Left kidney (tissue), 2 donors: ENCODE results near the gene SIK2. TPM values are rescaled to one million over a fixed set of nuclear protein-coding genes. Genes with fewer than 3 reads are reported as not detected.
"Not testable (repeated sequence)": the region's sequence is repeated elsewhere in the genome, so short reads cannot be mapped to it uniquely, and the experiment has no call there.

Experiments used
- DNase-seq: peaks from one replicate; pipeline ENCODE4 v3.0.0-alpha.2; 2013
- polyA plus RNA-seq: library from polyadenylated mRNA; unstranded; fragments of 120-200 nt; gene quantifications from one replicate; pipeline ENCODE4 v1.2.1, GENCODE V29; 2013; ENCODE audit not compliant: insufficient read length

Gene SIK2
- polyA plus RNA-seq, 1 donor: 23.4 TPM

DNA sequence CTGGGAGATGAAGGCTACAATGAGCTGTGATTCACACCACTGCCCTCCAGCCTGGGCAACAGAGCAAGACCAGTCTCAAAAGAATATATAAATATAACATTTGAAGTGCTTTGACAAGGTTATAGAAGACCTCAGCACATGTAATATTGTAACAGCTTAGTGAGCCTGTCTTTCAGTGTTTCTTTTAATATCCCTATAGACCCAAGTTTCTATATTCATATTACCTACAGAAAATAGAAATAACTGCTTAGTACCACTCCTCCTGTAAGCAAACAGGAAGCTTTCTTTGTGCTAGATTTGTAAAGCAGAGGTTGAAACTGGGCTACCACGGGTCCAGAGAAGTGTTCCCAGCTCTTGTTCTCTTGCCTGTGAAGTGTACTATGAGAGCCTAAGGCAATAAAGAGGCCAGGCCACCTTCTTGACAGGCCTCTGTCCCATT, 95.7 kb downstream of the SIK2 start:
- no peak for DNase-seq

DNA sequence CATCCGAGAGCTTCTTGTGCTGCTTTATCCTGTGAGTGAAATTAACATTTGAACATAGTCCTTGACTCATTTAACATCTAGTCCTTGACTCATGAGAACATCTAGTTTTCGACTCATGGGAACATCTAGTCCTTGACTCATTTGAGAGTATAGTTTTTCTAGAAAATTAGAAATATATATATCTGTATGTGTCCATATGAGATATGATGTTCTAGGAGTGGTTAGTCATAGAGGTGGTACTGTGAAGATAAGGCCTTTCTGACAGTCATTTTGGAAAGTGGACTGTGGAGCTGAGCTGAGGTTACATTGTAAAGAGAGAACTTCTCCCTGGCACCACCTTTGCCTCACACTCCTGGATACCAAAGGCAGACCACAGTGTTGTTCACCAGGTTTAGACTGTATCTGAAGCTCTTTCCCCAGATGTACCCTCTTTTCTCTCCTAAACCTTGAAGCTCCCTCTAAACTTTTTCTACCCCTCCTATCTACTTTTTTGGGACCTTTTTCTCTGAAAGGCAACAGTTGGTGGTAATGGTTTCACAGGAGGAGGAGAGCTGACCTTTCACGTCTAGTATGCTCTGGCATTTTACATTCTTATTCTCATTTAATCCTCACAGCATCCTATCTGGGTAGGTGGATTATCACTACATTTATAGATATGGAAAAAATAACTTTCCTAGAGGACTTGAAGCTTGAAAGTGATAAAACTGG, 96.8 kb downstream of the SIK2 start:
- DNase-seq: no peak

DNA sequence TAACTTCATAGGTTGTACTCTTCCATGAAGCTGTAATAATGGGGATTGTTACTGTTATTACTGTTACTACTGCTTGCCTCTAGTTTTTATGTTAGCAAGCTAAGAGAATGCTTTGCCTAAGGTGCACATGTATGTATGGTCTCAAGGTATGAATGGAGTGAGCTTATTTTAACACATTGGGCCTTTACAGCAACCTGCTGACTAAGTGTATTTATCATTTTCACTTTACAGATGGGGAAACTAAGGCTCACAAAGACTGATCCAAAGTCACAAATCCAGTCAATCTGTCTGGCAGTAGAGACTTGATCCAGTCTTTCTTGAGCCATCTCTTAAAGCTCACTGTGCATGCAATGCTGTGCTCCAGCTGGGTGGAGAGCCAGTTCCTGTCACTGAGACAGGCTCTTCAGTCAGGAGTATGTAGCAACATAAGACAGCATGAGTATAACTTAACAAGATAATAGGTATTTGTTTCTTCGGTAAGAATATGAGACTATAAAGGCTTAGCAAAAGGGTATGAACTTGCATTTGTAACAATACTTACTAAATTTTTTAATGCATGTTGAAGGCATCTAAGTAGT, 97.4 kb downstream of the SIK2 start:
- DNase-seq: no peak

DNA sequence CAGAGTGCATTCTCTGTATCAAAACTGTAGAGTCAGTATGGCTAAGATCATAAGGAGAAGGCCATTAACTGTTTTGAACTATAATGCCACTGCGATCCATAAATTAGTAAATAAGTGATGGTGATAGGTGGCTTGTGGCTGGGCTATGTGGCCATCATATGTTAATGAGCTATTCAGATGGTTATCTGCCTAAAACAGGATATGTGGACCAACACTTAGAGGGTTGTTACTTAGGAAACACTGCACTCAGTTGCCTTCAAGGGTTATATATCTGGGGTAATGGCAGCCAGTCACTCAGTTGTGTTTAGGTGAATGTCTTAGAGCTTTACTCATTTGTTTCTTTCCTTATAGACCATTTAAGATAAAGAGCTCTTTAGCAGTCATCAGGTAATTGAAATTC, 97.9 kb downstream of the SIK2 start:
- no peak for DNase-seq

DNA sequence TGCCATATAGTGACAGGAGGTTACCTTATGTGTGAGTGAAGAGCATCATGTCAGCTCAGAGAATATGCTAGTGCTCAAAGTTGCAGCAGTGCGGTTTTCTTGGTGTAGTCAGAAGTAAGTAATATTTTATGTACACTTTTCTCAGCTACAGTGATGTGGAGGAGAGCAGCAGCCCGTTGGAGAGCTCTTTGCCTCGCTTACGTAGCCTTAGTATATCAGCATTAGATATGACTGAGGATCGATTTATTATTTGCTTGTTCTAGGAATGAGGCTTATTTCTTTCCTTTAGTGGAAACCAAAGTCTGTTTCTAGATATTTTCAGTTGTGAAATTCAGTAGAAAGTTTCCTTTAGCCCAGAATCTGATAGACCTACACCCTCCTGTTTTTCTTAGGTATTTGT, 100.4 kb downstream of the SIK2 start:
- DNase-seq: no peak

DNA sequence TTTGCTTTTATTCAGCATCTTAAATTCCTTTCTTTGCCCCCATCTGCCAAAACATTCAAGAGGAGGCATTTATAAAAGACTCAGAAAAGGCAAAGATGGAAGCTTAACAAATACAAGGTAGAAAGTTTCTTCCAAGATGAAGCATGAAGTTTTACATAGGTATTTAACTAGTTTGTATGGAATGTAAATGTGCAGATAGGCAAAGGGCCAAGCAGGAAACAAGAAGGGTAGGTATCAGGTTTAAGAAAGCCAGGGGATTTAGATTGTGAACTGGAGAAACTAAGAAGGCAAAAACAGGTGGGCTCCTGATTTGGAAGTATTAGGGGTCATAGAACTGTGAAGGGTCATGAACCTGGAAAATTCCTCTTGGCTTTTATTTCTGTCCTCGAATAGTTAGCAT, 101.3 kb downstream of the SIK2 start:
- DNase-seq: no peak

DNA sequence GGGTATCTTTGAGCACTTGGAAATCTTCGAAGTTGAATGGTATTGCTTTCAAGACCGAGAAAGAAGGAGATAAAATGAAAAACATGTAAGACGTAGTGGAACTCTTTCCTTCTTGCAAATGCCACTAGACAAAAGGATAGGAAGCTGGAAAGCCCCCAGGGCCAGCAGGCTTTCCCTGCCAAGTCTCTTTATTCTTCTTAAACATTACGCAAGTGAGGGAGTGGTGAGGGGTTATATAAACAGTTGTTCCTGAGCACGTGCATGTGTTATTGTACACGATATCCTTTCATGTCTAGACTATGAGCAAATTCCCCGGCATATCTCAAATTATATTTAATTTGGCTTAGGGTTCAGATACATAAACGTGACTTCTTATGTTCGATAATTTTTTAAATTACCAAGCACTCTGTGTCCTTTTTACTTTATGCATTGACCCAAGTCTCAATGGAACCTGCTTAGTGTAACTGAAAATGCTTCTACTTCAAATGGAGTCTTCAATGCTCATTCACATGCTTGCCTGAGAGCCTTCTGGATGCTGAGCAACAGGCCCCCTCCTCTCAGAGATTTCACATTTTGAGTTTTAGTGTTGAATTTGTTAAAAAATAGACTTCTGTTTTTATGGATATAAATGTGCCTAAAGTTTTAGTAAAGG, 104.9 kb downstream of the SIK2 start:
- DNase-seq: no peak

DNA sequence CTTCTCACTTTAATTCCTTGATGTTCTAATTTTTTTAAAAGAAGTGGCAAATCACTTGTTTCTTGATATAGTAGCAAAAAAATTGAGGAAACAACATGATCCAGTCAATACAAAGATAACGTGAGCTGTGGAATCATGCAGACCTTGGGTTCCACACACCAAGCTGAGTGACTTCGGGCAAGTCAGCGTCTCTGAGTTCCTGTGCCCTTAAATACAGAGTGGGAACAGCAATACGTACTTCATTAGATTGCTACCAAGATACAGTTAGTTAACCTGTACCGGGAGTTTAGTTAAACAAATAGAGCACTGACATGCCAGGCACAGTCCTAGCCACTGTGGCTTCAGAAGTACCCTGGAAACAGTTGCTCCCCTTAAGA, 105.4 kb downstream of the SIK2 start:
- DNase-seq: no peak

DNA sequence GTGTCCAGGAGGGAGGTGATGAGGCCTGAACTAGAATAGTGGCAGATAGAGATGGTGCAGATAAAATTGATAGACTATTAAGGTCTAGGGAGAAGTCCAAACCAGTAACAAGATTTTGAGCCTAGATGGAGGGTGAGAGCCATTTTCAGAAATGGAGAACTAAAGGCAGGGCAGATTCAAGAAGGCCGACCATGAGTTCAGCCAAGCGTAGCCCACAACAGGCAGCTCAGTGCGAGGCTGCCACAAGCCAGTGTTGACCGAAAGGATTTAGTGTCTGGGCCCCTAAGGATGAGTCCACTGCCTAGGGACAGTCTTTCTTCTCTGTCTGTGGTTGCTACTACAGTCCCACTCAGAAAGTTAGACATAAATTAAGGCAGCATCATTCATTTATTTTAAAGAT, 112.3 kb downstream of the SIK2 start:
- DNase-seq: no peak

DNA sequence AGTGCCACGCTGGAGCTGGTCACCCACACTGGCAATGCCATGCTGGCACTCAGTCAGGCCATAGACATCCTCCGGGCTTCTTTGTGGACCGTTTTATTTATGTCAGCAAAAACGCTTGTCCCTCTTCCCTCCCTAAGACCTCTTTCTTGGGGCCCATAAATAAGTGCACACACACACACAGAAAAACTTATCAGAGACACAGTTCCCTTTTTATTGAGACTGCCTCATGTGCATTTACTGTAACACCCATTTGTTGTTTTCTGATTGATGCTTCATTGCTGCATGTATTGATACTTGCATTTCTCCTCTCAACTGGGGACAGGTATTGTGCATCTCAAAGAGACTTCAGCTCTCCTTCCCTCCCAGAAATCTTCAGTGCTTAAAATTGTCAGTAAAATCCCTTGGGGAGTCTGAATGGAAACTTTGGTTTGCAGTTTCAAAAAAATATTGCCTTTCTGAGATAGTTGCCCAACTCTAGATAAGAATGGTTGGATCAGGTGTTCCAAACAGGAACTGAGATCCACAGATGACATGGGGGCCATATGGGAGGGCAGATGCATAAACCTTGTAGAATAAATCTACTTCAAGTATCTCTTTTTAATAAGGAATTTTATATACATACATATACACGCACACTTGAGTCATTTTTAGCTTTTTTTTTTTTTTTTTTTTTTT, 113.0 kb downstream of the SIK2 start:
- no peak for DNase-seq

DNA sequence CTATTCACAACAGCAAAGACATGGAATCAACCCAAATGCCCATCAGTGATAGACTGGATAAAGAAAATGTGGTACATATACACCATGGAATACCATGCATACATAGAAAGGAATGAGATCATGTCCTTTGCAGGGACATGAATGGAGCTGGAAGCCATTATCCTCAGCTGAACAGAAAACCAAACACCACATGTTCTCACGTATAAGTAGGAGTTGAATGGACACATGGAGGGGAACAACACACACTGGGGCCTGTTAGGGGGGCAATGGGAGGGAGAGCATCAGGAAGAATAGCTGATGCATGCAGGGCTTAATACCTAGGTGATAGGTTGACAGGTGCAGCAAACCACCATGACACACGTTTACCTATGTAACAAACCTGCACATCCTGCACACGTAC, 115.4 kb downstream of the SIK2 start:
- DNase-seq: not testable (repeated sequence)

DNA sequence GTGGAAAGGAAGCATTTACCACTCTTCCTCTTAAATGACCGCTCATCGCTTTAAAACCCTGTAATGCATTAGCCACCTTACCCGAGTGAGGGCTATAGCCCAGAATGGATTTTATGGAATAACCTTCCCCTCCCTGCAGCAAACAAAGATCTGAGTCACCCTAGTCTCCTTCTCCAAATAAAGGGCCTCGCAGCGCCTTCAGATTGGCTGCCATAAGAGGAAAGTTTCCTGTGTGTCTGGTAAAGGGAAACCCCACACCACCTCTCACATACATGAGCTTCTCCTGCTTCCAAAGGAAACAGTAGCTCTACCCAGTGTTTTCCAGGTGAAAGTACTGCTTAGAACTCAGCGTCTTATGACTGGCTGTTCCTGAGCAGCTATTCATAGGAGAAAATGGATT, 116.2 kb downstream of the SIK2 start:
- DNase-seq: no peak

DNA sequence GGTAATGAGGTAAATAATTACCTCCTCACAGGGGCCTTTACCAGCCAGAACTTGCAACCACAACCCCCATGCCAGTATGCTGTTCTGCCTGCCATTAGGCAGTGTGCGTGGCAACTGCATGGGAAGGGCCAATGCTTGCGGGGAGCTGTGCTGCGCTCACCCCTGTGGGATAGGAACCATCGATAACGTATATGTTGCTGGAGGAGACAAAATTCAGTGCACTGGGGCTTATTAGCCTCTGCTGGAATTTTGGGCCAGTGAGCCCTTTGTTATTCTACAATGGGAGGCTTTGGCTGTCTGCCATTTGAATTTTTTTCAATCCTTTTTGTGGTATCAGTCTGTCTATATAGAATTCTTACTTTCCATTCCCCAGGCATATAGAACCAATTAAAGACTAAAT, 116.6 kb downstream of the SIK2 start:
- no peak for DNase-seq

DNA sequence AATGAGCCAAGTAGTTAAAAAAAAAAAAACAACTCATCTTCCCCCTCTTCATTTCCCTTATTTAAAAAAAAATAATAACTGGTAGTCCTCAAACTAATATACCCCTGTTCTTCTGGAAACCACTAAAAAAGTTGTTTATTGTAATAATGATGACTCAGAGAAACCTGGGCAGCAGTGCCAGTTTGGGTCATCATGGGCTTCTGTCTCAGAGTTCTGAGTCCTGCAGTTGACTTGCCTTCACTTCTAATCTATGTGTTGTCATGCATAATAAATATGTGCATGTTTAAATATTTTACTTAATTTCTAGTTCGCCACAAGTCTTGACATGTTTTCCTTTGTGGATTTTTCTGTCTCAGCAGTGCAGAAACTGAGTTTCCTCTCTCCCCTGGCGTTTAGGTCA, 117.1 kb downstream of the SIK2 start:
- no peak for DNase-seq

DNA sequence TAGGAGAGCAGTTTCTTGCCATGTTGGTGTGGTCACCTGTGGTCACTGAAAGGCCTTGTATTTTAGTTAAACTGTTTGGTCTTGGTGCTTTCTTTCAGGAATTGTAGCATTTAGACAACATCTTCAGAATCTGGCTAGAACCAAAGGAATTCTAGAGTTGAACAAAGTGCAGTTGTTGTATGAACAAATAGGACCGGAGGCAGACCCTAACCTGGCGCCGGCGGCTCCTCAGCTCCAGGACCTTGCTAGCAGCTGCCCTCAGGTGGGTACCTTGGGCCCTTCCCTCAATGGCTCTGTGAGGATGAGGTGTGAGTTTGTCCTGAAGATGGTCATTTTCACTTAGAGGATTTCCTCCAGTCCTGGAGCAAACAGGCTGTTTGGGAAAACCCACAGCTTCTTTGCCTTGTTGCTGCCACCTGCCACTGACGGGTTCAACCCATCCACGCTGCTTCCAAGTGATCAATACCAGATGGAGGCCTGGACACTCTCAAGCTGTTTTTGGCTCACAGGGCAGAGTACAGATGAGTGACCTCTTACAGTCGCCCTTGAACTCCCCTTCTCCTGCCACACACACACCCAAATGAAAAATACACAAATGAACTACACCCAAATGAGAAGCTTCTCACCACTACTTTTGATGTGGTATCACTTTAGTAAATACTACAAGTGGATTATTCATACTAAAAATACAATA, 118.7 kb downstream of the SIK2 start:
- DNase-seq: no peak

DNA sequence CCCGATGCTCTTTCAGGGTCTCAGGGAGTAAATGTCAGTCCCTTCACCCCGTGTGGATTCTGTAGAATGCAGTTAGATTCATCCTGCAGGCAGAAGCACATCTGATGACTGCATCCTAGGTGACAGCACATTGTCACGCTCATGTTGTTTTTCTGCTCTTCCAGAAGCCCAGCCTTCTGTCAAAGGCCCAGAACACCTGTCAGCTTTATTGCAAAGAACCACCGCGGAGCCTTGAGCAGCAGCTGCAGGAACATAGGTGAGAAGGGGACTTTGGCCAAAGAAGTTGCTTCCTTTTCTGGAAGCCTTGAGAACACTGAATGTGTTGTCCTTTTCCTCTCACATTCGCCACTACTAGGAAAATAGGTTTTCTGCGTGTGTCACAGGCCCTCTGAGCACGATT, 120.3 kb downstream of the SIK2 start:
- no peak for DNase-seq

DNA sequence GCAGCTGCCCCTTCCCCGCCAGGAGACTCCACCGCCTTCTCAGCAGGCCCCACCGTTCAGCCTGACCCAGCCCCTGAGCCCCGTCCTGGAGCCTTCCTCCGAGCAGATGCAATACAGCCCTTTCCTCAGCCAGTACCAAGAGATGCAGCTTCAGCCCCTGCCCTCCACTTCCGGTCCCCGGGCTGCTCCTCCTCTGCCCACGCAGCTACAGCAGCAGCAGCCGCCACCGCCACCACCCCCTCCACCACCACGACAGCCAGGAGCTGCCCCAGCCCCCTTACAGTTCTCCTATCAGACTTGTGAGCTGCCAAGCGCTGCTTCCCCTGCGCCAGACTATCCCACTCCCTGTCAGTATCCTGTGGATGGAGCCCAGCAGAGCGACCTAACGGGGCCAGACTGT, 121.3 kb downstream of the SIK2 start:
- no peak for DNase-seq

DNA sequence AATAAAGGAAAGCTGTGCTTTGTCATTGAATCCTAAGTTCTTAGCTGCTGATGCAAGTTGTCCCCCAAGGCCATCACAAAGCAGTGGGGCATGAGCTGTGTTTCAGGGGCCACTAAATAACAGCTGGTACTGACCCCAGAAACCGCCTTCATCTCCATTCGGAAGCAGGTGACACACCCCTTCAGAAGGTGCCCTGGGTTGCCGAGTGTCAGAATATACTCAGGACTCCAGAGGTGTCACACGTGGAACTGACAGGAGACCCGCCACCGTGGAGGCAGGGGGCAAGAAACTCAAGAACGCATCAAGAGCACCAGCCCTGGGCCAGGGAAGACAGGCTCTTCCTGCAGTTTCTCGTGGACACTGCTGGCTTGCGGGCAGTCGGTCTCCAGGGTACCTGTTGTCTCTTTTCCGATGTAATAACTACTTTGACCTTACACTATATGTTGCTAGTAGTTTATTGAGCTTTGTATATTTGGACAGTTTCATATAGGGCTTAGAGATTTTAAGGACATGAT, 122.4 kb downstream of the SIK2 start:
- DNase-seq: no peak

DNA sequence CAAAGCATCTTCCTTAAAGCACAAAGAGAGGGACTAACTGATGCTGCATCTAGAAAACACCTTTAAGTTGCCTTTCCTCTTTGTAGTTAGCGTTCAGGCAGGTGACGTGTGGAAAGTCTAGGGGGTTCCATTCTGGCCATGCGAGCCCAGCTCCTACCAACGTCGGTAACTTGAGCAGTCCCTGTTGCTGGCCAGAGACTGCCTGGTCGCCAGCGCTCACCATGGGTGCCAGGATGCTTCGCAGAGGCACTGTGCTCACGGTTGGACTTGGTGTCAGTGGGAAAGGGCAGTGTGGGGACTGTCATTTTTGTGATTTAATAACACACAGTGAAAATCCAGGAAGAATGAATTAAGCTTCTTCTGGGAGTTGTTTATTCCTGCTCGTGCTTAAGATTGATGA, 123.4 kb downstream of the SIK2 start:
- DNase-seq: no peak

DNA sequence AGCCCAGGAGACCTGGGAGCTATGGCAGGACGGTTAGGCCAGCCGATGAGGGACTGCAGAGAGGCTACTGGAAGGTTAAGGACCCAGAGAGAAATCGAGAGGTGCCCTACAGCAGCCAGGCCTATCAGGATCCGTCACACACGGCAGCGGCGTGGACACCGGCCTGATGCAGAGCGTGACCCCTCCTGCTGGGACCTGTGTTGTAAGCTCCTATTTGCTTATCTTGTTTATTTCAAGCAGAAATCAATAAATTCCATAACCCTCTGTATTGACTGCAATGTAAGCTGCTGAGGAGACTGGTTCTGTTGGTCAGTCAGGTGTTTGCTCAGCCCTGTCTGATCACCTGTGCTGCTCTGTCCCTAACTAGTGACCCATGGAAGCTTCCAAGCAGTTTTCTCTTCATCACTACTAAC, 124.1 kb downstream of the SIK2 start:
- DNase-seq: no peak

DNA sequence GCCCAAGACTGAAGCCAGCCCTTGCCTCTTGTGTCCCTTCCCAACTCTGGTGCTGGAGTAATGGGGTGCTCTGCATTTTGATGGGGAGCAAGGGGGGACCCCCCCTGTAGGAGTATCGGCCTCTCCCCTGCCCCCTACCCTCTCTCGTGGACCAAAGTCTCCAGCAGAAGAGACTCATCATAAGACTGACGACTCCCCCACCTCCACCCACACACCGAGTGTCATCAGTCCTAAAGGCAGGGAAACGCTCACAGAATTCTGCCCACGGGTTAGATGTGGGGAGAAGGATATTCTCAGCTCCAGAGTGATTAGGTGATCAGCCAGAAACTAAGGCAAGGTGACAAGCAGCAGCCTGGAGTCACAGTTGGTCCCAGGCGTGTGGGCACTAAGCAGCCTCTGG, 125.2 kb downstream of the SIK2 start:
- DNase-seq: no peak

DNA sequence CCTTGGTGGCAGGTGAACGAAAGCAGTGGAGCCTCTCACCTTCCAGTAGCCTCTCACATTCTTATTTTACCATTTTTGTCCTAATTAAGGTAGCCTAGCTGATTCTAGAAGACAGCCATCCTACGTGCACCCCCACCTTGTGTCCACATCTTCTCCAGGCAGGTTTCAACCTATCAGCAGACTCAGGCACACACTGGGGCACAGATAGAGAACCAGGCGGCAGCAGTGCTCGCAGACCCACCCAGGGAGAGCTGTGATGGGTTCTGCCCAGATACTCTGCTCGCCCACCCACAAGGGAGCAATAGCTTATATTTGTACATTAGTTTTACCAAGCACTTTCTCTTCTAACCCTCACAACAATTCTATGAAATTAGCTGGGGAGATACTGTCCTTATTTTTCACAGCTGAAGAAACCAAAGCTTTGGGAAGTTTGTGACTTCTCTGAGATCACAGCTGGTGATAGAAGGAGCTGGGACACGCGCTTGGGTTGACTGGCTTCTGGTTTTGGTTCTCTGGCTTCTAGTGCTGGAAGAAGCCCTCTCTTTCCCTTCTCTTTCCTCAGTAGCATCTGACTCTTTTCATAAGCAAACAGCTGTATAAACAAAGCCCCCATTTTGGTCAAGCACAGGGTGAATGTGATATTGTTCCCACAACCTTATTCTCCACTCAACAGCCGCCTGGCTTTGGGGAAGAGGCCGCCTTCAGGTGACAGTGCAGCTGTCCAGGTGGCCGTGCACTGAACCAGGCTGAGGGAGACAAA, 127.0 kb downstream of the SIK2 start:
- no peak for DNase-seq
